ENCODE data around the gene PPM1B. TPM values are rescaled to one million over a fixed set of nuclear protein-coding genes. Genes with fewer than 3 reads are reported as not detected.
A peak's percentile ranks its signal among the peaks of the same experiment; 100 is the strongest.
"Not testable (repeated sequence)": the region's sequence is repeated elsewhere in the genome, so short reads cannot be mapped to it uniquely, and the experiment has no call there.

The PPM1B gene
- total RNA-seq: 10 to 100 TPM; 36.3 to 38.9 TPM

DNA sequence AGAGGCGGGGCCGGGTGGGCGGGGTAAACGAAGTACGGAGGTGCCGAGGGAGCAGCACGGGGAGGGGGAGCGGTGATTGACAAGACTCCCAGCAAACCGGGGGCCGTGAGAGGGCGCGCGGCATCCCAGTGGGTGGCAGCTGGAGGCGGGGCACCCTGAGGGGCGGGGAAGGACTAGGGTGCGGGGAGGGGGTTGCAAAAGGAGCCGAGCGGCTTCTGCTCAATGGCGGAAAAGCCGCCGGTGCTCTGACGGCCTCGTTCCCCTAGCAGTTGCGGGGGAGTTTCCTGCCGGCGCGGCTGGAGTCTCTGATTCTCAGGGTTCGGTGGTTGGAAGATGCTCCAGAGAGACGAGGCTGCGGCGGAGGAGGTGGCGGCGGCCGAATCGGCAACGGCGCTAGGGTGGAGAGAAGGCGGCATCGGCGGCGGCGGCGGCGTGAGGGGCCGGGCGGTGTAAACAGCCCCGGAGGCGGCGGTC, at the start of gene PPM1B:
Gene PPM1B (plus strand): TSS at position 195 of the 474 bp plus-strand sequence. CDS start 32,325 bp downstream, outside the sequence.
- Mint-ChIP-seq H3K27ac (peak within 1 kb of the TSS; percentile 92), H3K27me3 (no peaks in the 10 kb centered on the region), H3K9me3 (no peaks in the 10 kb centered on the region), H3K4me1 (peaks cover 22% of the 10 kb centered on the region), H3K4me3 (peak within 1 kb of the TSS; percentile 93), H3K36me3 (ENCODE audit: low read depth) (peaks cover 48% of the 10 kb centered on the region)
- peak; percentile 76 for ATAC-seq (replicated peaks)

DNA sequence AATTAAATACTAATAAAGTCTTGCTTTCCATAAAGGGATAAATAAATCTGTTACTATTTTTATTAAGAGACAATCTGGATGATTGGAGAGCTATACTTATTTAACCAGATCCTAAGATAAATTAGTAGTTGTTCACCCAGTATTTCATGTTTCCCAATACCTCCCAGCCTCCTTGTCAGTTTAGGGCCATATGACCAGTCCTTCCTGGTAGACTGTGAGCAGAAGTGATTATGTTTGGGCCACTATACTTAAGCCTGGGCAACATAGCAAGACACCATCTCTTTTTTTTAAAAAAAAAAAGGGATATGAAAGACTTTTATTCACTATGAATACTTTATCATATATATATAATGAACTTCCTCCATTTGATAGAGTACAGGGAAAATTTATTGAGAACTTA, 48.8 kb upstream of the PPM1B start:
- Mint-ChIP-seq H3K27ac (no peak overlapping the region), H3K36me3 (ENCODE audit: low read depth) (no peaks in the 10 kb centered on the region), H3K4me1 (peaks cover 5% of the 10 kb centered on the region), H3K27me3 (no peaks in the 10 kb centered on the region), H3K9me3 (no peaks in the 10 kb centered on the region), H3K4me3 (no peak overlapping the region)
- ATAC-seq (replicated peaks): no peak

DNA sequence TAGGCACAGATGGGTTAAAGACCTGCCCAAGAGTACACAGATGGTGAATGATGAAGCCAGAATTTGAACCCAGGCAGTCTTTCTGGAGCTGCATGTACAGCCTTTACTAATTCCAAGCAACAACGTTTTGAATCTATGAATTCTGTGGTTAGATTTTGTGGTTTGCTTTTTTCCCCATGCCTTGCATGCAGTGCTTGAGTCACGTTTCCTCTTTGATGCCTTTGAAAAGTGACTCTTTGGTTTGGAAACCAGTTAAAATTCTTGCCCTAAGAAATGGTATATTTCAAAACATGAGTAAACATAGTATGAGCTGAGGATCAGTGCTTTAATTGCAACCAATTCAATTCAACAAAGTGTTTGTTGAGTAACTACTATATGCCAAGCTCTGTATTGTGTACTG, 48.2 kb upstream of the PPM1B start:
- peak; percentile 79 for ATAC-seq (replicated peaks)
- no peaks in the 10 kb centered on the region for H3K9me3 Mint-ChIP-seq
- H3K36me3 Mint-ChIP-seq (ENCODE audit: low read depth): no peaks in the 10 kb centered on the region
- H3K4me3 Mint-ChIP-seq: peak overlapping the region; percentile 39
- no peaks in the 10 kb centered on the region for H3K27me3 Mint-ChIP-seq
- H3K4me1 Mint-ChIP-seq: peaks cover 5% of the 10 kb centered on the region
- peak overlapping the region; percentile 82 for H3K27ac Mint-ChIP-seq

DNA sequence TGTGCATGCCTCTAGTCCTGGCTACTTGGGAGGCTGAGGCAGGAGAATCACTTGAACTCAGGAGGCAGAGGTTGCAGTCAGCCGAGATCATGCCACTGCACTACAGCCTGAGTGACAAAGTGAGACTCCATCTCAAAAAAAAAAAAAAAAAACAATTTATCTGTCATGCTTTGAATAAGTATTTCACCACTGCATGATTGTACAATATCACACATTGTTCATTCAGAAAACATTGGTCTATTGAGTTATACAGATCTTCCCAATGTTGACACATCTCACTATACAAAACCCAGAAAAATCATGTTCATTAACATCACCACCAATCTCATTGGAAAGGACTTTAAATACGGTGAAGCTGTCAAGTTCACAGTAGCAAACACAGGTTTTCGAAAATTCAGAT, 46.8 kb upstream of the PPM1B start:
- no peak for ATAC-seq (replicated peaks)
- H3K9me3 Mint-ChIP-seq: no peaks in the 10 kb centered on the region
- no peaks in the 10 kb centered on the region for H3K36me3 Mint-ChIP-seq (ENCODE audit: low read depth)
- H3K27me3 Mint-ChIP-seq: peaks cover 2% of the 10 kb centered on the region
- no peak overlapping the region for H3K4me3 Mint-ChIP-seq
- H3K4me1 Mint-ChIP-seq: peaks cover 5% of the 10 kb centered on the region
- H3K27ac Mint-ChIP-seq: no peak overlapping the region

DNA sequence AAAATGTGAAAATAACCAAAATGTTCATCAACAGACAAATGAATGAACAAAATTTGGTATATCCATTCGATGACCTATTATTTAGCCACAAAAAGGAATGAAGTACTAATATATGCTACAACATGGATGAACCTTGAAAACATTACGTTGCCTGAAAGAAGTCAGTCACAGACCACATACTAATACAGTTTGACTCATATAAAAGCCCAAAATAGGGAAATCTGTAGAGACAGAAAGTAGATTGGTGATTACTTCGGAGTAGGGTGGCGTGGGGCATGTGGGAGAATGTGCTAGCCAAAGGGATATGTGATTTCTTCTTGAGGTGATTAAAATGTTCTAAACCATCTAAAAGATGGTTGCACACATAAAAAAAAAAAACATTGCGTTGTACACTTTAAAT, 44.2 kb upstream of the PPM1B start:
- Mint-ChIP-seq H3K4me1 (peaks cover 5% of the 10 kb centered on the region), H3K4me3 (no peak overlapping the region), H3K36me3 (ENCODE audit: low read depth) (no peaks in the 10 kb centered on the region), H3K9me3 (no peaks in the 10 kb centered on the region), H3K27me3 (peaks cover 2% of the 10 kb centered on the region), H3K27ac (no peak overlapping the region)
- no peak for ATAC-seq (replicated peaks)

DNA sequence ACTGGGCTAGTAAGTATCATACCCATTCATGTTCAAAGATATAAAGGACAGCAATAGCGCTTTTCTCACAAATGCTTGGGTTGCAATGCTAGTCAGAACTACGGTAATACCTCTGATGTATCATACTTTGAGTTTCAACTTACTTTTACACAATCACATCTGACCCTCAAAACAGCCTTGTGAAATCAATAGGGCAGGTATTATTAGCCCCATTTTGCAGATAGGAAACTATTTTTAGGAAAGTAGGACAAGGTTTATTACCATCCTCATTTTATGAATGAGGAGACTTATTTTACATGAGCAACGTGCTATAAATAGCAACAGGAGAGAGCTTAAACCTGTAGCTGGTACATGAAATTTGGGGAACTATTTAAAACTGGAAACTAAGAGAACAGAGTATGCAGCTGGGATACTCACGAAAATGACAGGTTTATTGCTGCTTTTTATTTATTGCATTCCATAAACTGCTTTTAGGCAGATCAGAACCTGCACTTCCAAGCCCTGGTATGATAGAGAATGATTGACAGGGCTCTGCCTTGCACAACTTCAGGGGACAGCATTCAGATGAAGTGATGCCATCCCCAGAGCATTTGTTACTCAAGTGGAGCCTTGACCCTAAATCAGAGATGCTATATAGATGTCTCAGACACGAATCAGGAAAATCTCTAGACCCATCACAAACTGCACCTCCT, 42.4 kb upstream of the PPM1B start:
- H3K4me1 Mint-ChIP-seq: no peaks in the 10 kb centered on the region
- peaks cover 2% of the 10 kb centered on the region for H3K27me3 Mint-ChIP-seq
- no peaks in the 10 kb centered on the region for H3K9me3 Mint-ChIP-seq
- no peak overlapping the region for H3K27ac Mint-ChIP-seq
- no peak for ATAC-seq (replicated peaks)
- H3K4me3 Mint-ChIP-seq: no peak overlapping the region
- H3K36me3 Mint-ChIP-seq (ENCODE audit: low read depth): no peaks in the 10 kb centered on the region

DNA sequence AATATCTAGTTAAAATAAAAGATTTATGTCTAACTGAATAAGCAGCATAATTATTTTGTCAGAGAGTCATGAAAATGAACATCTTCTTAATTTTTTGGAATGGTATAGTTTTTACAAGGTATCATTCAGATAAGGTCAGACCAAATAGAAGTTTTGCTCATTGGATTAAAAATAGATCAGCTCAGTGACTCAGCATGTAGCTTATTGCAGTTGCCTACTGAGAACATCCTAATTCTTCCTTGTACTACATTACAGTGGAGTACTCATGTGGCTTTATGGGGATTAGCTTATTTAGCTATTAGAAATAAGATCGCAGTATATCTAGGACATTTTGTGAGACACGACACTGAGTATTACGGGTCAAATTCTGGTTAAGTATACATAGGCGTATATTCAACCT, 38.2 kb upstream of the PPM1B start:
- Mint-ChIP-seq H3K36me3 (ENCODE audit: low read depth) (no peaks in the 10 kb centered on the region), H3K27ac (no peak overlapping the region), H3K4me1 (no peaks in the 10 kb centered on the region), H3K9me3 (no peaks in the 10 kb centered on the region), H3K4me3 (no peak overlapping the region), H3K27me3 (peaks cover 2% of the 10 kb centered on the region)
- ATAC-seq (replicated peaks): no peak

DNA sequence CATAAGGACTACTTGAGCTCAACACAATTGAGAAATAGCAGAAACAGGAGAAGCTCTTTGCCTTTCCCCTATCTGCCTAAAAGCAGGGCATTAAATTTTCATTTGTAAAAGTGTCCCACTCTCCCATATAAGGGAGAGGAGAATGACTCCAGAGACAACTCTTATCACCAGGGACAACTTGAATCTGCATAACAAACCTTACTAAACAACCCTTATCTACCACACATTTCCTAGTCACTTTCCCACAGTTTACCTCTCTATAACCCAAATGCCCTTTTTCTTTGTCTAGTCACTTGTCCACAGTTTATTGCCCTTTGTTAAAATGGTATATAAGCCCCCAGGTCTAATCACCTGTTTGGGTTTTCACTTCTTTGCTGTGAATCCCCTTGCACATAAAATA, 37.5 kb upstream of the PPM1B start:
- Mint-ChIP-seq H3K9me3 (no peaks in the 10 kb centered on the region), H3K4me1 (no peaks in the 10 kb centered on the region), H3K27ac (no peak overlapping the region), H3K36me3 (ENCODE audit: low read depth) (no peaks in the 10 kb centered on the region), H3K27me3 (peaks cover 2% of the 10 kb centered on the region), H3K4me3 (no peak overlapping the region)
- ATAC-seq (replicated peaks): no peak

DNA sequence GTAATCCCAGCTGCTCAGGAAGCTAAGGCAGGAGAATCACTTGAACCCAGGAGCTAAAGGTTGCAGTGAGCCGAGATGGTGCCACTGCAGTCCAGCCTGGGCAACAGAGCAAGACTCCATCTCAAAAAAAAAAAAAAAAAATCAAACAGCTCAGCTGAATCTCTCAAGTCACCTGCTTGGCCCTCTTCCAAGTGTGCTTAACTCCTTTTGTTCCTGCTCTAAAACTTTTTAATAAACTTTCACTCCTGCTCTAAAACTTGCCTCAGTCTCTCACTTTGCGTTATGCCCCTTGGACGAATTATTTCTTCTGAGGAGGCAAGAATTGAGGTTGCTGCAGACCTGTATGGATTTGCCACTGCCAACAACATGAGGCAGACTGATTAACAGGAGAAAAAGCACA, 35.1 kb upstream of the PPM1B start:
- H3K36me3 Mint-ChIP-seq (ENCODE audit: low read depth); H3K27ac Mint-ChIP-seq; H3K4me1 Mint-ChIP-seq; H3K9me3 Mint-ChIP-seq; H3K27me3 Mint-ChIP-seq; ATAC-seq (replicated peaks); H3K4me3 Mint-ChIP-seq: not testable (repeated sequence)

DNA sequence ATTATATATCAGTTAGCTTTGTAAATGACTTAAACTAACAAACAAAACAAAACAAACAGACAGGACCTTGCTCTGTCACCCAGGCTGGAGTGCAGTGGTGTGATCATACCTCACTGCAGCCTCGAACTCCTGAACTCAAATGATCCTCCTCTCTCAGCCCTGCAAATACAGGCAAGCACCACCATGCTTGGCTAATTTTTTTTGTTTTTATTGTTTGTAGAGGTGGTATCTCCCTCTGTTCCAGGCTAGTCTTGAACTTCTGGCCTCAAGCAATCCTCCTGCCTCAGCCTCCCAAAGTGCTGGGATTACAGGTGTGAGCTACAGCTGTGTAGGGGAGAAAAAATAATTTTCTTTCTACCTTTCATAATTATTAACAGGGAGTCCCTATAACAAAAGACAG, 33.8 kb upstream of the PPM1B start:
- no peak overlapping the region for H3K27ac Mint-ChIP-seq
- H3K36me3 Mint-ChIP-seq (ENCODE audit: low read depth): no peaks in the 10 kb centered on the region
- no peaks in the 10 kb centered on the region for H3K9me3 Mint-ChIP-seq
- no peak for ATAC-seq (replicated peaks)
- H3K27me3 Mint-ChIP-seq: no peaks in the 10 kb centered on the region
- H3K4me3 Mint-ChIP-seq: no peak overlapping the region
- H3K4me1 Mint-ChIP-seq: no peaks in the 10 kb centered on the region

DNA sequence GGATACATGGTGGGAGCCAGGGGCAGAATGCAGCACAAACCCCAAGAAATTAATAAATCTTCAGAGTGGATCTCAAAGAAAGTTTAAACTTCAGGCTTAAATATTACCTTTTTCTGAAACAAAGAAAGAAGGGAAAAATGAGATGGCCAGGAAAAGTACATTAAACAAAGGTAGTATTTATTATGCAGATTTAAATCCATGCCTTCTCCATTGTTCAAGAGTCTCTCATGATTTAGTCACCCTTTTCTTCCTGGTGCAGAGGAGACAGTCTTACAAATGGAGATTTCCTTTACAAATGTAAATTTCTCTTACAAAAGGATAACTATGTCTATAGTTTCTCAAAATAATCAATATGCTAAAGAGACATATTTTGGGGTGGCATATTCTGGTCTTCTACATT, 33.4 kb upstream of the PPM1B start:
- no peaks in the 10 kb centered on the region for H3K36me3 Mint-ChIP-seq (ENCODE audit: low read depth)
- no peak for ATAC-seq (replicated peaks)
- no peaks in the 10 kb centered on the region for H3K27me3 Mint-ChIP-seq
- H3K27ac Mint-ChIP-seq: no peak overlapping the region
- no peak overlapping the region for H3K4me3 Mint-ChIP-seq
- H3K9me3 Mint-ChIP-seq: no peaks in the 10 kb centered on the region
- H3K4me1 Mint-ChIP-seq: no peaks in the 10 kb centered on the region

DNA sequence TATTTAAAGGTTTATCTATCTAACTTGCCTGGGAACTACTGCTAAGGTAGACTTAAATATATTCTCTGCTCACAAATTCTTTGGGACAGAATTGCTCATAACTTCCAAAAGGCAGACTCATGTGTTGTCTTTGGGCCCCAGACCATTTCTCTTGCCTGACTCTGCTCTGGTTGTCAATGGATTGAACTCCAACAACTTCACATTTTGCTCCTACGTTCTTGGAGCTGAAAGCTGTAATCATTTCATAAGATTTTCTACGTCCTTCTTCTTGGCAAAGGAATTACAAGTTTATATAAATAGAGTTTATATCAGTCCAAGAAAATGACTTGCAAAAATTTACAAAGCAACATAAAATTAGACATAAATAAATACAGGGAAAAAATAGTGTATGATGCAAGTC, 32.9 kb upstream of the PPM1B start:
- Mint-ChIP-seq H3K4me1 (no peaks in the 10 kb centered on the region), H3K27ac (no peak overlapping the region), H3K4me3 (no peak overlapping the region), H3K27me3 (no peaks in the 10 kb centered on the region), H3K36me3 (ENCODE audit: low read depth) (no peaks in the 10 kb centered on the region), H3K9me3 (no peaks in the 10 kb centered on the region)
- ATAC-seq (replicated peaks): no peak

DNA sequence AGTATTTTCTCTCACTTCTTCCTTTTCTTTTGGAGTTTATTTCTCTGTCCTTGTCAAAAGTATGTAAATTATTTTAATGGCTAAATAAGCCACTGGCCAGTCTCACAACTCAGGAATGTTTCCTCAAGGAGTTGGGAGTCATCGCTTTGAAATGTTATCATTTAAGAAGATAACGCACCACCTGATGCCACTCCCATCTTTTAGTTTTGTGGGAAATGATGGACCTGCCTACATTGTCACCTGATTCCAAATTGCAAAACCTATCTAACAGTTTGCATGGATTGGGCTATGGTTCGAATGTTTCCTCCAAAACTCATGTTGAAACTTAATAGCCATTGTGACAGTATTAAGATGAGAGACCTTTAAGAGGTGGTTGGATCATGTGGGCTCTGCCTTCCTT, 32.4 kb upstream of the PPM1B start:
- no peak overlapping the region for H3K27ac Mint-ChIP-seq
- no peak overlapping the region for H3K4me3 Mint-ChIP-seq
- H3K4me1 Mint-ChIP-seq: no peaks in the 10 kb centered on the region
- H3K36me3 Mint-ChIP-seq (ENCODE audit: low read depth): no peaks in the 10 kb centered on the region
- H3K27me3 Mint-ChIP-seq: no peaks in the 10 kb centered on the region
- no peak for ATAC-seq (replicated peaks)
- no peaks in the 10 kb centered on the region for H3K9me3 Mint-ChIP-seq

DNA sequence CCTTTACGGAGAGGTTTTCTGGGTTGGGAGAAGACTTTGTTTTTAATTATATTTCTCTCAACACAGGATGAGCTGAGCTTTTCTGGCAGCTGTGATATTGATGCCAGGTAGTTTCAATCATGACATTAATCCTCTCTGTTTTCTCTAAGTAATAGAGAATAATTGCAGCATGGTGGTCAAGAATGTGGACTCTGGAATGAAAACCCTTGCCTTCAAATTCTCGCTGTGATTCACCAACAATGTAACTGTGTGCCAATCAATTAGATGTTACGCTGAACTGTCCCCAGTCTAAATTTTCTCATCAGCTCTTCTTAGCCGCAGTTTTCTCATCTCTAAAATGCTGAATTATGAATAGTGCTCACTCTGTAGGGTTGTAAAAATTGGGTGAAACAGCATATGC, 31.6 kb upstream of the PPM1B start:
- Mint-ChIP-seq H3K4me1 (no peaks in the 10 kb centered on the region), H3K27ac (no peak overlapping the region), H3K9me3 (no peaks in the 10 kb centered on the region), H3K4me3 (no peak overlapping the region), H3K36me3 (ENCODE audit: low read depth) (no peaks in the 10 kb centered on the region), H3K27me3 (no peaks in the 10 kb centered on the region)
- ATAC-seq (replicated peaks): no peak

DNA sequence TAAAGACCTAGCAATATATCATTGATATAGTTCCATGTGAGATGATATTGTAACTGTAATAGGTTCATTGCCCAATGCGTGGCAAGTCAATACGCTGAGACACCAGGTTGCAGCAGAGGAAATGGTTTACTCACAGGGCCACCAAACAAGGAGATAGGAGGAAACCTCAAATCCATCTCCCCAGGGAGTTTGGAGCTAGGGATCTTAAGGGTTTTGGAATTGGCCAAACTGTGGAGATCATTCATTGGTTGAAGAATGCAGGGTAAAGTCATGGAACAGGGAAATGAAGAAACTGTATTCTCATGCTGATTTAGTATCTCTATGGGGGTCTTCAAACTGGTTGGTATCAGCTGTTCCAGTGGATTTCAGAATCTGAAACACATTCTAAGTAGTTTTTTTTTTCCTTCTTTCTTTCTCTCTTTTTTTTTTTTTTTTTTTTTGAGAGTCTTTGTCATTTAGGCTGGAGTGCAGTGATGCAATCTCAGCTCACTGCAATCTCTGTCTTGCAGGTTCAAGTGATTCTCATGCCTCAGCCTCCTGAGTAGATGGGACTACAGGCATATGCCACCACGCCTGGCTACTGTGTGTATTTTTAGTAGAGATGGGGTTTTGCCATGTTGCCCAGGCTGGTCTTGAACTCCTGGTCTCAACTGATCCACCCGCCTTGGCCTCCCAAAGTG, 30.7 kb upstream of the PPM1B start:
- Mint-ChIP-seq H3K9me3 (no peaks in the 10 kb centered on the region), H3K4me3 (no peak overlapping the region)
- ATAC-seq (replicated peaks): no peak

More for the DNA sequence above, 30.7 kb upstream of the PPM1B start:
- Mint-ChIP-seq H3K27ac (no peak overlapping the region), H3K4me1 (no peaks in the 10 kb centered on the region), H3K36me3 (ENCODE audit: low read depth) (no peaks in the 10 kb centered on the region), H3K27me3 (no peaks in the 10 kb centered on the region)
